T-helper 2 cell (primary cell): ENCODE measurements around the gene PDE5A.

ENCODE experiments used
- DNase-seq, 5 experiments: peaks; one replicate each; pipeline versions ENCODE4 v3.0.0 to v3.0.0-alpha.2; 2012 to 2022

PDE5A gene

GRCh38 chr4:119580293-119580692, 48.3 kb downstream of the PDE5A start:
- no peak for DNase-seq

- DNase-seq, result no peak
These were observed 48.8 kb downstream of the PDE5A start for GRCh38 chr4:119579823-119580222.

- no peak for DNase-seq
These were observed 58.2 kb downstream of the PDE5A start for GRCh38 chr4:119570401-119570800.

GRCh38 chr4:119564106-119564505, 64.5 kb downstream of the PDE5A start:
- DNase-seq, result no peak

GRCh38 chr4:119559044-119559647, 69.5 kb downstream of the PDE5A start:
- DNase-seq, result no peak

GRCh38 chr4:119550857-119551532, 77.6 kb downstream of the PDE5A start:
- no peak for DNase-seq

- no peak for DNase-seq
These were observed 79.0 kb downstream of the PDE5A start for GRCh38 chr4:119549639-119550038.

- no peak for DNase-seq
These were observed 84.8 kb downstream of the PDE5A start for GRCh38 chr4:119543779-119544178.

GRCh38 chr4:119543187-119543586, 85.4 kb downstream of the PDE5A start:
- DNase-seq, result no peak

GRCh38 chr4:119540249-119540648, 88.4 kb downstream of the PDE5A start:
- no peak for DNase-seq

GRCh38 chr4:119537586-119537985, 91.0 kb downstream of the PDE5A start:
- no peak for DNase-seq

GRCh38 chr4:119536572-119537528, 91.8 kb downstream of the PDE5A start:
- no peak for DNase-seq

- no peak for DNase-seq
These were observed 96.3 kb downstream of the PDE5A start for GRCh38 chr4:119532319-119532718.

GRCh38 chr4:119529788-119530187, 98.8 kb downstream of the PDE5A start:
- no peak for DNase-seq

- DNase-seq, result no peak
These were observed 101.6 kb downstream of the PDE5A start for GRCh38 chr4:119526786-119527550.

GRCh38 chr4:119525771-119526712, 102.6 kb downstream of the PDE5A start:
- DNase-seq, result no peak

- DNase-seq, result no peak
These were observed 103.4 kb downstream of the PDE5A start for GRCh38 chr4:119525005-119525749.

GRCh38 chr4:119523399-119523798, 105.2 kb downstream of the PDE5A start:
- no peak for DNase-seq

- DNase-seq, result no peak
These were observed 107.3 kb downstream of the PDE5A start for GRCh38 chr4:119521268-119521667.

- DNase-seq, result no peak
These were observed 109.6 kb downstream of the PDE5A start for GRCh38 chr4:119518915-119519410.
